ENCODE results near the gene CLDN6. TPM values are rescaled to one million over a fixed set of nuclear protein-coding genes. Genes with fewer than 3 reads are reported as not detected.

CLDN6 gene
- total RNA-seq, 1 experiment from 2014 or later = not detected

GRCh38 chr16:2971985-2972784 lies 45.8 kb downstream of the CLDN6 start:
- H3K4me3 ChIP-seq = no peak overlapping the region
- H3K27me3 ChIP-seq = no peaks in the 10 kb centered on the region
- H3K9me3 ChIP-seq (replicated peaks) = no peaks in the 10 kb centered on the region
- H3K4me1 ChIP-seq = peaks cover 6% of the 10 kb centered on the region; the same call in 1 of the 2 replicates
- no peak overlapping the region for H3K27ac ChIP-seq
- DNase-seq = no peak
- peaks cover 32% of the 10 kb centered on the region for H3K36me3 ChIP-seq

- no peak overlapping the region; the same call in 1 of the 2 replicates for H3K4me3 ChIP-seq
- no peak overlapping the region for H3K27ac ChIP-seq
- peaks cover 26% of the 10 kb centered on the region for H3K36me3 ChIP-seq
- no peak for DNase-seq
- no peaks in the 10 kb centered on the region for H3K27me3 ChIP-seq
- H3K9me3 ChIP-seq (replicated peaks) = no peaks in the 10 kb centered on the region
- peaks cover 6% of the 10 kb centered on the region; the same call in 1 of the 2 replicates for H3K4me1 ChIP-seq
Observed at GRCh38 chr16:2971134-2971984, 46.6 kb downstream of the CLDN6 start.

GRCh38 chr16:2970563-2970962 lies 47.4 kb downstream of the CLDN6 start:
- Histone ChIP-seq H3K36me3 (peaks cover 22% of the 10 kb centered on the region), H3K27me3 (no peaks in the 10 kb centered on the region), H3K4me1 (peaks cover 6% of the 10 kb centered on the region; the same call in 1 of the 2 replicates), H3K4me3 (peak overlapping the region; percentile 71), H3K27ac (peak overlapping the region; percentile 66), H3K9me3 (replicated peaks) (no peaks in the 10 kb centered on the region)
- DNase-seq = no peak

- peak overlapping the region; percentile 66 for H3K27ac ChIP-seq
- no peaks in the 10 kb centered on the region for H3K9me3 ChIP-seq (replicated peaks)
- DNase-seq = peak; percentile 82 to 84
- peak overlapping the region; percentile 71 for H3K4me3 ChIP-seq
- H3K27me3 ChIP-seq = no peaks in the 10 kb centered on the region
- peaks cover 16% of the 10 kb centered on the region for H3K36me3 ChIP-seq
- H3K4me1 ChIP-seq = peaks cover 9% of the 10 kb centered on the region; the same call in 1 of the 2 replicates
Observed at GRCh38 chr16:2969545-2970521, 48.1 kb downstream of the CLDN6 start.

GRCh38 chr16:2968738-2969544 lies 49.0 kb downstream of the CLDN6 start, which contains the start of gene PAQR4:
TSS of gene PAQR4 (plus strand) at chr16:2969348. CDS start at chr16:2969675, 327 bp downstream.
- Histone ChIP-seq H3K4me1 (peaks cover 9% of the 10 kb centered on the region; the same call in 1 of the 2 replicates), H3K4me3 (peak within 1 kb of the TSS; percentile 71), H3K27ac (peak within 1 kb of the TSS; percentile 66), H3K36me3 (peaks cover 12% of the 10 kb centered on the region), H3K27me3 (no peaks in the 10 kb centered on the region), H3K9me3 (replicated peaks) (no peaks in the 10 kb centered on the region)
- DNase-seq = peak; percentile 82 to 90

- Histone ChIP-seq H3K27ac (no peak overlapping the region), H3K36me3 (peaks cover 12% of the 10 kb centered on the region), H3K4me3 (no peak overlapping the region; the same call in 1 of the 2 replicates), H3K27me3 (no peaks in the 10 kb centered on the region), H3K9me3 (replicated peaks) (no peaks in the 10 kb centered on the region), H3K4me1 (peaks cover 9% of the 10 kb centered on the region; the same call in 1 of the 2 replicates)
- no peak for DNase-seq
Observed at GRCh38 chr16:2968368-2968737, 49.6 kb downstream of the CLDN6 start.

GRCh38 chr16:2967721-2968161 lies 50.2 kb downstream of the CLDN6 start:
- Histone ChIP-seq H3K27me3 (no peaks in the 10 kb centered on the region), H3K36me3 (peaks cover 9% of the 10 kb centered on the region), H3K27ac (no peak overlapping the region), H3K4me3 (no peak overlapping the region), H3K4me1 (peaks cover 11% of the 10 kb centered on the region; the same call in 1 of the 2 replicates), H3K9me3 (replicated peaks) (no peaks in the 10 kb centered on the region)
- DNase-seq = no peak

- H3K27ac ChIP-seq = no peak overlapping the region
- H3K9me3 ChIP-seq (replicated peaks) = no peaks in the 10 kb centered on the region
- H3K36me3 ChIP-seq = peaks cover 6% of the 10 kb centered on the region
- peaks cover 16% of the 10 kb centered on the region for H3K4me1 ChIP-seq
- no peak for DNase-seq
- H3K4me3 ChIP-seq = no peak overlapping the region
- no peaks in the 10 kb centered on the region for H3K27me3 ChIP-seq
Observed at GRCh38 chr16:2967211-2967631, 50.8 kb downstream of the CLDN6 start.

GRCh38 chr16:2966808-2967191 lies 51.2 kb downstream of the CLDN6 start:
- Histone ChIP-seq H3K27me3 (no peaks in the 10 kb centered on the region), H3K4me1 (peaks cover 18% of the 10 kb centered on the region), H3K9me3 (replicated peaks) (no peaks in the 10 kb centered on the region), H3K27ac (no peak overlapping the region), H3K36me3 (peaks cover 6% of the 10 kb centered on the region), H3K4me3 (no peak overlapping the region)
- no peak for DNase-seq

- Histone ChIP-seq H3K27ac (no peak overlapping the region), H3K4me3 (no peak overlapping the region), H3K36me3 (peaks cover 6% of the 10 kb centered on the region; the same call in 1 of the 2 replicates), H3K4me1 (peaks cover 18% of the 10 kb centered on the region), H3K27me3 (no peaks in the 10 kb centered on the region), H3K9me3 (replicated peaks) (no peaks in the 10 kb centered on the region)
- DNase-seq = peak in 1 of 2 experiments; percentile 8
Observed at GRCh38 chr16:2966043-2966807, 51.8 kb downstream of the CLDN6 start.

All from SJCRH30 (cell line).